Left lung (tissue), 10 donors: ENCODE results near the gene JOSD1. TPM values are rescaled to one million over a fixed set of nuclear protein-coding genes. Genes with fewer than 3 reads are reported as not detected.

Source experiments
- ATAC-seq: fragments of 200-7000 bp; cut with Tn5 transposase; one replicate; pipeline ENCODE4 v1.9.1; 2020; ENCODE audit warnings: moderate library complexity
- DNase-seq, 4 donors: peaks; one replicate each; pipeline ENCODE4 v3.0.0-alpha.2; 2013 to 2020
- H3K27ac ChIP-seq, 2 donors: fragments of 200-600 bp; sonication (generic) in 1 of 2; one replicate each; pipeline versions ENCODE4 v1.5.0 to v1.8.0; 2020 to 2021
- H3K27me3 ChIP-seq, 2 donors: fragments of 200-600 bp; sonication (generic) in 1 of 2; one replicate each; pipeline versions ENCODE4 v1.5.0 to v1.8.0; 2020 to 2021
- H3K36me3 ChIP-seq, 2 donors: fragments of 200-600 bp; sonication (generic) in 1 of 2; one replicate each; pipeline versions ENCODE4 v1.5.0 to v1.8.0; 2020 to 2021
- H3K4me1 ChIP-seq, 2 donors: fragments of 200-600 bp; one replicate each; pipeline ENCODE4 v1.8.0; 2021
- H3K4me3 ChIP-seq, 2 donors: fragments of 200-600 bp; sonication (generic) in 1 of 2; one replicate each; pipeline versions ENCODE4 v1.5.0 to v1.8.0; 2020 to 2021; ENCODE audit warnings: mild to moderate bottlenecking in 1 of 2
- H3K9me3 ChIP-seq, 2 donors: fragments of 200-600 bp; sonication (generic) in 1 of 2; one replicate each; pipeline versions ENCODE4 v1.5.0 to v1.8.0; 2020 to 2021
- intact Hi-C, 2 donors: fragments of 100-400 bp; cut with DNase I; formaldehyde crosslinking; loops; one replicate each; pipeline versions ENCODE4 v1.11.2 to v1.14.2; 2022
- polyA plus RNA-seq, 6 donors: library from polyadenylated mRNA; unstranded; fragments of 120-200 nt; gene quantifications; one replicate each; pipeline ENCODE4 v1.2.1, GENCODE V29; 2013; ENCODE audit not compliant: insufficient read length in 6 of 6
- total RNA-seq, 2 donors: library from RNA; stranded (reverse); fragmentation: NEBNext Ultra II Directional; extraction: Animal tissue kit (Norgen Biotek cat#: 25700); gene quantifications; one replicate each; pipeline ENCODE4 v1.2.1, GENCODE V29; 2021
- TF ChIP-seq, protein P1 (sequence below), 2 donors: fragments of 200-600 bp; sonication (generic) in 1 of 2; IDR thresholded peaks; one replicate each; pipeline versions ENCODE4 v1.5.0 to v1.8.0; 2021; ENCODE audit warnings: antibody characterized with exemption in 2 of 2
- donor health status: DM: no; HTN: yes; CAD: no.
- donor health status: DM: no; HTN: no; CAD: no.

Gene JOSD1
- total and polyA plus RNA-seq, 8 donors: 46.2 to 57.3 (median 50.4) TPM

DNA sequence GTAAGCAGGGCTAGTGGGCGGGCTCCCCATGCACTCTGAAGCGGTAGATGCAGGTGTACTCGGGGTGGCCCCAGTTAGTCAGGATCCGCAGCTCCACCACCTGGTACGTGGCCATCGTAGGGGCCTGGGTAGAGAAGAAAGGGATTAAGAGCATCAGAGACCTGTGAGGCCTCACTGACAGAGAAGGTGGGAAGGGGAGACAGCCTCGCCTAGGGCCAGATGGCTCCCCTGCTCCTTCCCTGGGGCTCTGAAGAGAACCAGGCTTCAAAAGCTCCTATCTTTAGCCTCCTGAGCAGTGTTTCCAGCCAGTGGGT is 35.5 kb upstream of the JOSD1 start:
- no peak for ATAC-seq
- TF ChIP-seq, protein P1, sequence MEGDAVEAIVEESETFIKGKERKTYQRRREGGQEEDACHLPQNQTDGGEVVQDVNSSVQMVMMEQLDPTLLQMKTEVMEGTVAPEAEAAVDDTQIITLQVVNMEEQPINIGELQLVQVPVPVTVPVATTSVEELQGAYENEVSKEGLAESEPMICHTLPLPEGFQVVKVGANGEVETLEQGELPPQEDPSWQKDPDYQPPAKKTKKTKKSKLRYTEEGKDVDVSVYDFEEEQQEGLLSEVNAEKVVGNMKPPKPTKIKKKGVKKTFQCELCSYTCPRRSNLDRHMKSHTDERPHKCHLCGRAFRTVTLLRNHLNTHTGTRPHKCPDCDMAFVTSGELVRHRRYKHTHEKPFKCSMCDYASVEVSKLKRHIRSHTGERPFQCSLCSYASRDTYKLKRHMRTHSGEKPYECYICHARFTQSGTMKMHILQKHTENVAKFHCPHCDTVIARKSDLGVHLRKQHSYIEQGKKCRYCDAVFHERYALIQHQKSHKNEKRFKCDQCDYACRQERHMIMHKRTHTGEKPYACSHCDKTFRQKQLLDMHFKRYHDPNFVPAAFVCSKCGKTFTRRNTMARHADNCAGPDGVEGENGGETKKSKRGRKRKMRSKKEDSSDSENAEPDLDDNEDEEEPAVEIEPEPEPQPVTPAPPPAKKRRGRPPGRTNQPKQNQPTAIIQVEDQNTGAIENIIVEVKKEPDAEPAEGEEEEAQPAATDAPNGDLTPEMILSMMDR (IDR thresholded peaks at IDR 0.05): no peak
- Histone ChIP-seq H3K27ac (no peak overlapping the region), H3K4me1 (peaks cover 4 to 29% of the 10 kb centered on the region in 2 donors), H3K27me3 (no peaks in the 10 kb centered on the region), H3K9me3 (no peaks in the 10 kb centered on the region), H3K36me3 (peaks cover 0 to 99% of the 10 kb centered on the region in 2 donors), H3K4me3 (no peak overlapping the region)
- DNase-seq: no peak
- intact Hi-C loops: no loop called here

DNA sequence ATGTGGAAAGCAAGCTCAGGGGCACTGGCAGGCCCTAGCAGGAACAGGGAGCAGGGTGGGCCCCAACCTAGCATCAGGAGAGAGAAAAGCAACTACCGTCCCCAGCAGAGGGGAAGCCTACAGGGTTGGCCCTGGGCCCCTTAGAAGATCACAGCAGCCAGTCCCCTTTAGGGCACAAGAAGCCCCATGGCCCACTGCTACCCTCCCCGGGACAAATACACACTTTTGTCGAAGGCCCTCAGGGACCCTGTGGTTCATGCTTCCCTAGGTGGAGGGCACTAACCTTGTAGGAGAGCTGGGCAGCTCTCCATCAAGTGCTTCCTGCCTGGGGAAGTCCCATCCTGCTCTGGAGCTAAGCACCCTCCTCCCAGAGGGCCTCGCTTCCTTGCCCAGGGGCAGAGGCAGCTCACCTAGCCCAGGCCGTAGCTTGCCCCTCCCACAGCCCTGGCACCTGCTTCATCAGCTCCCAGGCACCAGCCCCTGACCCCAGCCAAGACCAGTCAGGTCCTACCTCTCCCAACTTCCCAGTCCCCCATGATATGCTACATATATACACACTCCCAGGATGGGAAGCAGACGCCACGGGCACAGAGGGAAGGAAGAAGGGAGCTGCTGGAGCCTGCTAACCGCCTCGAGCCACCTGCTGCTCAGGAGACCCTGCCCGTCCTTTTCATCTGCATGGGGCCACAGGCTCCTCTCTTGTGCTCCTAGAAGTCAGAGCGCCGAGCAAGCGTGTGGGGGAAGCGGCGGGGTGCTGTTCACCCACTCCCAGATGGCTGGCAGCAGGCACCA is 34.9 kb upstream of the JOSD1 start:
- H3K4me1 ChIP-seq: peaks cover 4 to 29% of the 10 kb centered on the region in 2 donors
- peak; percentile 67 for ATAC-seq
- no peak overlapping the region for H3K4me3 ChIP-seq
- peaks cover 0 to 98% of the 10 kb centered on the region in 2 donors for H3K36me3 ChIP-seq
- TF ChIP-seq, protein P1 (IDR thresholded peaks at IDR 0.05): no peak
- H3K27ac ChIP-seq: no peak overlapping the region
- no peaks in the 10 kb centered on the region for H3K27me3 ChIP-seq
- no peaks in the 10 kb centered on the region for H3K9me3 ChIP-seq
- peak in 2 of 4 donors; percentile 60 to 70 for DNase-seq
- intact Hi-C loops: no loop called here

DNA sequence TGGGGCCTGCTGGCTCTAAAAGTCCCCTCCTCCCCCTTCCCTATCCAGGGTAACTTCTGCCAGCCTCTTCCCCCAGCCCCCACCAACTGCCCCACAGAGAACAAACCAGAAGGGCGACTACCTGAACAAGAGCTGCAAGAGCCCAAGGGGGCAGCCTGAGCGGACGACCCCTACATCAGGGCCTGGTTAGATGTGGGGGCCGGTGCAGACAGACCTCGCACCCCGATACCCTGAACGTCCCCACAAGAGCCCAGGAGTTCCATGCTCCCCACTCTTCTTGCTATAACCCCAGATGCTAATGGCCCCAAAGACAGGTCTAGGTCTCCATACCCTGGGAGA is 34.4 kb upstream of the JOSD1 start:
- no peak for ATAC-seq
- H3K36me3 ChIP-seq: peaks cover 0 to 98% of the 10 kb centered on the region in 2 donors
- TF ChIP-seq, protein P1 (IDR thresholded peaks at IDR 0.05): no peak

DNA sequence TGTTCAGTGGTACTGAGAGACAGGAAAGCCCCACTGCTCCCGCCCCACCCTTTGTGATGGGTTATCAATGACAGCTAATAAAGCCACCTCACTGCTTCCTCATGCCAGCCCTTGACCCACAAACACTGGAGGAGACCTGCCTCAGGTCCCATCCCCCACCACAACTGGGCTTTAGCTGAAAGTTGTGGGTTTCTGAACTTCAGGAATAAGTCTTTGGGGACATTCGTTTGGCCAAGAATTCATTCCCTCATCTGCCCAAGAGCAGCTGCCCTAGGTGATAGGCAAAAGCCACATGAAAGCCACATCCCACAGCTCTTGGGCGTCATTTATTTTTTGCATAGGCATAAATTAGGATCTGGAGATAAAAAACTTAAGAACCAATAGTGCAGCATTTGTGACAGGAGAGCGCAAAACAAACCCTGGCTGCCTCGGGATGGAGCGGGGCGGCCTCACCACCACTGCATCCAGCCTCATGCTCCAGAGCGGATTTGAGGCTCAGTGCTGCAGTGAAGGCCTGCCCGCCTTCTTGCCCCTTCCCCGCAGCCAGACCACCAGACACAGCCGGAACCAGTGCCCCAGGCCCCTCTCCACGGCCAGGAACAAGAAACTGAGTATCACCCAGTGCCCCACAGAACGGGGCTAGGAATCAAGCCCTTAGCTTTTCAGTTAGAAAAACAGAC is 33.8 kb upstream of the JOSD1 start:
- Histone ChIP-seq H3K27me3 (no peaks in the 10 kb centered on the region), H3K27ac (peak overlapping the region in 1 of 2 donors; percentile 65), H3K4me1 (peaks cover 4 to 29% of the 10 kb centered on the region in 2 donors), H3K4me3 (no peak overlapping the region), H3K9me3 (no peaks in the 10 kb centered on the region), H3K36me3 (peaks cover 3 to 98% of the 10 kb centered on the region in 2 donors)
- peak in 1 of 4 donors; percentile 51 for DNase-seq
- intact Hi-C loops: no loop called here
- no peak for ATAC-seq
- TF ChIP-seq, protein P1 (IDR thresholded peaks at IDR 0.05): no peak

More for the DNA sequence above, 34.4 kb upstream of the JOSD1 start:
- no peaks in the 10 kb centered on the region for H3K9me3 ChIP-seq
- peak in 1 of 4 donors; percentile 37 for DNase-seq
- H3K27ac ChIP-seq: no peak overlapping the region
- peaks cover 4 to 29% of the 10 kb centered on the region in 2 donors for H3K4me1 ChIP-seq
- H3K27me3 ChIP-seq: no peaks in the 10 kb centered on the region
- intact Hi-C loops: no loop called here
- H3K4me3 ChIP-seq: no peak overlapping the region

DNA sequence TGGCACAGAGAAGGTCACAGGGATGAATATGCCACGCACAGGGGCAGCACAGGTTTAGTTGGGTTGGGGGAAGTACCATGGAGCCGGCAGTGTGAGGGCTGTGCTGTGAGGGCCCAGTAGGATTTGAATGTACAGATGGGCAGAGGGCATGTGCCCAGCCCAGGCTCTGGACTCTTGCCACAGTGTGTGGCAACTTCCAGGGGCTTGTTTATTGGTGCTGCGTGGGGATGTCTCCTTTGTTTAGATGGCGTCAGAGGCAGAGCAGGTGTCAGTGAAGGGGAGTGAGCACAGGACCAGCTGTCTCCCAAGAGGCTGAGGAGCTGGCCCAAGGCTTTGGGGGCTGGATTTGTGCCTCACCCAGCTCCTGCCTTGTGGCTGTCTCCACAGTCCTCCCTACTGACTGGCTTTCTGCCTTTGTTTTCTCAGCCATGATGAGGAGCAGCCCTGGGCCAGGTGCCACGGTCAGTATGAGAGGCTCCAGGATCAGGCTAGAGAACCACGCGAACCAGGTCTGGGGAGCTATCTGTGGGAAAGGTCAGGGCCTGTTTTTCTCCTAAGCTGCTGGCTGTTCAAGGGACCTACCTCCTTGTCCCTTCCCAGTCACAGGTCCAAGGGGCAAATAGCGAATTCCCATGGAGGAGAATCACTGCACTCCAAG is 33.1 kb upstream of the JOSD1 start:
- intact Hi-C loops: no loop called here
- peak overlapping the region in 1 of 2 donors; percentile 65 for H3K27ac ChIP-seq

More for the DNA sequence above, 33.1 kb upstream of the JOSD1 start:
- DNase-seq (peak in 1 of 4 donors; percentile 57), ATAC-seq (peak; percentile 54)
- Histone ChIP-seq H3K4me1 (peaks cover 4 to 29% of the 10 kb centered on the region in 2 donors), H3K36me3 (peaks cover 6 to 98% of the 10 kb centered on the region in 2 donors), H3K4me3 (no peak overlapping the region), H3K9me3 (no peaks in the 10 kb centered on the region), H3K27me3 (no peaks in the 10 kb centered on the region)
- TF ChIP-seq, protein P1 (IDR thresholded peaks at IDR 0.05): no peak
